ENCODE measurements around the gene ATP8B1.
A peak's percentile ranks its signal among the peaks of the same experiment; 100 is the strongest.
"Not testable (repeated sequence)": the region's sequence is repeated elsewhere in the genome, so short reads cannot be mapped to it uniquely, and the experiment has no call there.

The ATP8B1 gene

GRCh38 chr18:57728941-57729511 is 74.1 kb downstream of the ATP8B1 start:
- H3K4me3 ChIP-seq (ENCODE audit: low read depth, low read length), result no peak overlapping the region
- peaks cover 21% of the 10 kb centered on the region for H3K4me1 ChIP-seq (ENCODE audit: control insufficient read depth, insufficient read depth, low read length, unreplicated experiment)
- H2AFZ ChIP-seq (ENCODE audit: low read length, unreplicated experiment), result no peak overlapping the region
- H3K27ac ChIP-seq (ENCODE audit: low read depth, low read length), result peak overlapping the region; percentile 80
- H3K27me3 ChIP-seq (ENCODE audit: insufficient read depth, low read length), result no peaks in the 10 kb centered on the region
- H3K36me3 ChIP-seq (ENCODE audit: insufficient read depth, low read length), result peaks cover 21% of the 10 kb centered on the region
- H3K79me2 ChIP-seq (ENCODE audit: control insufficient read depth, insufficient read depth, low read length, unreplicated experiment), result peaks cover 2% of the 10 kb centered on the region

GRCh38 chr18:57727952-57728807 is 74.9 kb downstream of the ATP8B1 start:
- Histone ChIP-seq H3K4me1 (ENCODE audit: control insufficient read depth, insufficient read depth, low read length, unreplicated experiment) (peaks cover 21% of the 10 kb centered on the region), H3K79me2 (ENCODE audit: control insufficient read depth, insufficient read depth, low read length, unreplicated experiment) (peaks cover 2% of the 10 kb centered on the region), H3K36me3 (ENCODE audit: insufficient read depth, low read length) (peaks cover 21% of the 10 kb centered on the region), H2AFZ (ENCODE audit: low read length, unreplicated experiment) (peak overlapping the region; percentile 35), H3K4me3 (ENCODE audit: low read depth, low read length) (peak overlapping the region; percentile 6; the same call in 1 of the 2 replicates), H3K27me3 (ENCODE audit: insufficient read depth, low read length) (no peaks in the 10 kb centered on the region), H3K27ac (ENCODE audit: low read depth, low read length) (peak overlapping the region; percentile 80)

- not testable (repeated sequence) for H3K4me1 ChIP-seq (ENCODE audit: control insufficient read depth, insufficient read depth, low read length, unreplicated experiment); H3K4me3 ChIP-seq (ENCODE audit: low read depth, low read length); H2AFZ ChIP-seq (ENCODE audit: low read length, unreplicated experiment); H3K79me2 ChIP-seq (ENCODE audit: control insufficient read depth, insufficient read depth, low read length, unreplicated experiment); H3K27me3 ChIP-seq (ENCODE audit: insufficient read depth, low read length); H3K36me3 ChIP-seq (ENCODE audit: insufficient read depth, low read length); H3K27ac ChIP-seq (ENCODE audit: low read depth, low read length)
Observed at GRCh38 chr18:57719211-57719935, 83.7 kb downstream of the ATP8B1 start.

GRCh38 chr18:57716549-57716948 is 86.6 kb downstream of the ATP8B1 start:
- no peaks in the 10 kb centered on the region for H3K27me3 ChIP-seq (ENCODE audit: insufficient read depth, low read length)
- H3K36me3 ChIP-seq (ENCODE audit: insufficient read depth, low read length), result no peaks in the 10 kb centered on the region
- no peak overlapping the region for H2AFZ ChIP-seq (ENCODE audit: low read length, unreplicated experiment)
- H3K79me2 ChIP-seq (ENCODE audit: control insufficient read depth, insufficient read depth, low read length, unreplicated experiment), result peaks cover 9% of the 10 kb centered on the region
- no peak overlapping the region for H3K27ac ChIP-seq (ENCODE audit: low read depth, low read length)
- H3K4me1 ChIP-seq (ENCODE audit: control insufficient read depth, insufficient read depth, low read length, unreplicated experiment), result no peaks in the 10 kb centered on the region
- H3K4me3 ChIP-seq (ENCODE audit: low read depth, low read length), result no peak overlapping the region

GRCh38 chr18:57715671-57716070 is 87.4 kb downstream of the ATP8B1 start:
- Histone ChIP-seq H3K27ac (ENCODE audit: low read depth, low read length) (no peak overlapping the region), H3K4me3 (ENCODE audit: low read depth, low read length) (no peak overlapping the region), H3K27me3 (ENCODE audit: insufficient read depth, low read length) (no peaks in the 10 kb centered on the region), H3K36me3 (ENCODE audit: insufficient read depth, low read length) (no peaks in the 10 kb centered on the region), H2AFZ (ENCODE audit: low read length, unreplicated experiment) (no peak overlapping the region), H3K4me1 (ENCODE audit: control insufficient read depth, insufficient read depth, low read length, unreplicated experiment) (no peaks in the 10 kb centered on the region), H3K79me2 (ENCODE audit: control insufficient read depth, insufficient read depth, low read length, unreplicated experiment) (peaks cover 17% of the 10 kb centered on the region)

- Histone ChIP-seq H3K27ac (ENCODE audit: low read depth, low read length) (no peak overlapping the region), H3K79me2 (ENCODE audit: control insufficient read depth, insufficient read depth, low read length, unreplicated experiment) (peaks cover 20% of the 10 kb centered on the region), H3K4me1 (ENCODE audit: control insufficient read depth, insufficient read depth, low read length, unreplicated experiment) (no peaks in the 10 kb centered on the region), H3K36me3 (ENCODE audit: insufficient read depth, low read length) (no peaks in the 10 kb centered on the region), H3K4me3 (ENCODE audit: low read depth, low read length) (no peak overlapping the region), H3K27me3 (ENCODE audit: insufficient read depth, low read length) (no peaks in the 10 kb centered on the region), H2AFZ (ENCODE audit: low read length, unreplicated experiment) (no peak overlapping the region)
Observed at GRCh38 chr18:57715073-57715472, 88.0 kb downstream of the ATP8B1 start.

- H3K4me3 ChIP-seq (ENCODE audit: low read depth, low read length), result no peak overlapping the region
- no peaks in the 10 kb centered on the region for H3K4me1 ChIP-seq (ENCODE audit: control insufficient read depth, insufficient read depth, low read length, unreplicated experiment)
- no peaks in the 10 kb centered on the region for H3K27me3 ChIP-seq (ENCODE audit: insufficient read depth, low read length)
- no peaks in the 10 kb centered on the region for H3K36me3 ChIP-seq (ENCODE audit: insufficient read depth, low read length)
- H2AFZ ChIP-seq (ENCODE audit: low read length, unreplicated experiment), result no peak overlapping the region
- H3K27ac ChIP-seq (ENCODE audit: low read depth, low read length), result no peak overlapping the region
- H3K79me2 ChIP-seq (ENCODE audit: control insufficient read depth, insufficient read depth, low read length, unreplicated experiment), result peaks cover 20% of the 10 kb centered on the region
Observed at GRCh38 chr18:57710226-57710625, 92.9 kb downstream of the ATP8B1 start.

GRCh38 chr18:57709335-57709734 is 93.8 kb downstream of the ATP8B1 start:
- Histone ChIP-seq H3K4me1 (ENCODE audit: control insufficient read depth, insufficient read depth, low read length, unreplicated experiment) (no peaks in the 10 kb centered on the region), H3K79me2 (ENCODE audit: control insufficient read depth, insufficient read depth, low read length, unreplicated experiment) (peaks cover 20% of the 10 kb centered on the region), H3K27me3 (ENCODE audit: insufficient read depth, low read length) (no peaks in the 10 kb centered on the region), H3K27ac (ENCODE audit: low read depth, low read length) (no peak overlapping the region), H3K36me3 (ENCODE audit: insufficient read depth, low read length) (no peaks in the 10 kb centered on the region), H3K4me3 (ENCODE audit: low read depth, low read length) (no peak overlapping the region), H2AFZ (ENCODE audit: low read length, unreplicated experiment) (no peak overlapping the region)

- no peak overlapping the region for H3K27ac ChIP-seq (ENCODE audit: low read depth, low read length)
- no peak overlapping the region for H2AFZ ChIP-seq (ENCODE audit: low read length, unreplicated experiment)
- H3K79me2 ChIP-seq (ENCODE audit: control insufficient read depth, insufficient read depth, low read length, unreplicated experiment), result peaks cover 17% of the 10 kb centered on the region
- no peaks in the 10 kb centered on the region for H3K36me3 ChIP-seq (ENCODE audit: insufficient read depth, low read length)
- no peak overlapping the region for H3K4me3 ChIP-seq (ENCODE audit: low read depth, low read length)
- no peaks in the 10 kb centered on the region for H3K4me1 ChIP-seq (ENCODE audit: control insufficient read depth, insufficient read depth, low read length, unreplicated experiment)
- H3K27me3 ChIP-seq (ENCODE audit: insufficient read depth, low read length), result no peaks in the 10 kb centered on the region
Observed at GRCh38 chr18:57708288-57708687, 94.8 kb downstream of the ATP8B1 start.

- Histone ChIP-seq H3K36me3 (ENCODE audit: insufficient read depth, low read length) (peaks cover 3% of the 10 kb centered on the region; the same call in 1 of the 2 replicates), H3K4me3 (ENCODE audit: low read depth, low read length) (no peak overlapping the region), H3K79me2 (ENCODE audit: control insufficient read depth, insufficient read depth, low read length, unreplicated experiment) (peaks cover 10% of the 10 kb centered on the region), H2AFZ (ENCODE audit: low read length, unreplicated experiment) (no peak overlapping the region), H3K27me3 (ENCODE audit: insufficient read depth, low read length) (no peaks in the 10 kb centered on the region), H3K27ac (ENCODE audit: low read depth, low read length) (no peak overlapping the region), H3K4me1 (ENCODE audit: control insufficient read depth, insufficient read depth, low read length, unreplicated experiment) (no peaks in the 10 kb centered on the region)
Observed at GRCh38 chr18:57705832-57706595, 97.1 kb downstream of the ATP8B1 start.

Data from ACC112 (cell line).